ENCODE data around the gene ASAP3.

ASAP3 gene

DNA sequence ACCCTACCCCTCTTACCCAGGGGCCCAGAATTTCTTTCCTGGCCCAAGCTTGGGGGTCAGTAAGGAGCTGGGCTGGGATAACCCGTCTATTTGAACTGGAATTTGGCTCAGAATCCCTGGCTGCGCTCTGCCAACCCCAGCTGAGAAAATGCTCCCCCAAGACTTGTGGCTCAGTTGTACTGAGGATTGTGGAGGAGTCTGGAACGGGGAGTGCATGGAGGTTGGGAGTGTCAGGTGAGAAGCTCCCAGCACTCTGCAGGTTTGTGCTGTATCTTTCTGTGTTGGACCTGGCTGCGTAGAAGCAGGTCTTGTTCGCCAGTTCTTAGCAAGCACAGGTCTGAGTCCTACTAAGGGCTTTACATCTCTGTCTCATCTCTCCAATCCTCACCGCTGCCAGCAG lies 61.0 kb downstream of the ASAP3 start (continued):
- TF ChIP-seq, protein P1, sequence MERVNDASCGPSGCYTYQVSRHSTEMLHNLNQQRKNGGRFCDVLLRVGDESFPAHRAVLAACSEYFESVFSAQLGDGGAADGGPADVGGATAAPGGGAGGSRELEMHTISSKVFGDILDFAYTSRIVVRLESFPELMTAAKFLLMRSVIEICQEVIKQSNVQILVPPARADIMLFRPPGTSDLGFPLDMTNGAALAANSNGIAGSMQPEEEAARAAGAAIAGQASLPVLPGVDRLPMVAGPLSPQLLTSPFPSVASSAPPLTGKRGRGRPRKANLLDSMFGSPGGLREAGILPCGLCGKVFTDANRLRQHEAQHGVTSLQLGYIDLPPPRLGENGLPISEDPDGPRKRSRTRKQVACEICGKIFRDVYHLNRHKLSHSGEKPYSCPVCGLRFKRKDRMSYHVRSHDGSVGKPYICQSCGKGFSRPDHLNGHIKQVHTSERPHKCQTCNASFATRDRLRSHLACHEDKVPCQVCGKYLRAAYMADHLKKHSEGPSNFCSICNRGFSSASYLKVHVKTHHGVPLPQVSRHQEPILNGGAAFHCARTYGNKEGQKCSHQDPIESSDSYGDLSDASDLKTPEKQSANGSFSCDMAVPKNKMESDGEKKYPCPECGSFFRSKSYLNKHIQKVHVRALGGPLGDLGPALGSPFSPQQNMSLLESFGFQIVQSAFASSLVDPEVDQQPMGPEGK (CRISPR knock-in tag; IDR thresholded peaks at IDR 0.05; ENCODE audit: borderline replicate concordance), result no peak
- TF ChIP-seq PPARA (CRISPR knock-in tag; IDR thresholded peaks at IDR 0.05; ENCODE audit: borderline replicate concordance) (no peak), ESRRG (CRISPR knock-in tag; IDR thresholded peaks at IDR 0.05) (no peak)

DNA sequence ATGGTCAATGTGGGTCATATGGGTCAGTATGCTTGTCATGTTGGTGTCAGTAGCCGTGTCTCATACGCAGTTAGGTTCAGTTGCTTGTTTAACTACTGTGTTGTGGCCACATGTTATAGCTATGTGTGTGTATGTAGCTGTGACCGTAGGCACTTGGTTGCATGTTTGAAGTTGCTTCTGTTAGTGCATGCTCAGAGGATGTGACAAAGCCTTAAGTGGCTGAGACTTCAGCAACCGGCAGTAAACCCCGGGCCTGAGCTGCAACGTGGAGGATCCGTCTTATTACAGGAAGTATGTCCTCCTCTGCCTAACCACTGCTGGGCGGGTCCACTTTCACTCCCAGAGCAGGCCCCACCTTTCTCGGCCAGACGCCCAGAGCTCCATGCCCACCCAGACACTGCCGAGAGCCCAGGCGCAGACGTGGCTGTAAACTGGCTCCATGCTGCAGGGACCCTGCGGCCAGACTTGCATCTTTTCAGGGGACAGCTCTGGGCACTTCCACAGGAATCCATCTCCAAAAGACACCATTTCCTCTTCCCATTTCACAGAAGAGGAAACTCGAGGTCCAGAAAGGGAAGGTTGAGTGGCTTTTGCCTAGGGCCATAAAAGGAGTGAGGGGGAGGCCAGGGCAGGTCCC lies 61.6 kb downstream of the ASAP3 start:
- TF ChIP-seq ESRRG (CRISPR knock-in tag; IDR thresholded peaks at IDR 0.05) (no peak), PPARA (CRISPR knock-in tag; IDR thresholded peaks at IDR 0.05; ENCODE audit: borderline replicate concordance) (no peak), ZNF70 (CRISPR knock-in tag; IDR thresholded peaks at IDR 0.05) (no peak), SNAI2 (CRISPR knock-in tag; IDR thresholded peaks at IDR 0.05) (no peak), OSR1 (CRISPR knock-in tag; IDR thresholded peaks at IDR 0.05) (no peak), ZNF8 (CRISPR knock-in tag; IDR thresholded peaks at IDR 0.05) (no peak), ZC3H10 (CRISPR knock-in tag; IDR thresholded peaks at IDR 0.05) (no peak), ARNTL (CRISPR knock-in tag; IDR thresholded peaks at IDR 0.05; ENCODE audit: borderline replicate concordance, low read depth) (no peak), ZFP30 (CRISPR knock-in tag; IDR thresholded peaks at IDR 0.05) (no peak), TCF4 (CRISPR knock-in tag; IDR thresholded peaks at IDR 0.05; ENCODE audit: borderline replicate concordance) (no peak), ZFP3 (CRISPR knock-in tag; IDR thresholded peaks at IDR 0.05) (no peak), GLIS3 (CRISPR knock-in tag; IDR thresholded peaks at IDR 0.05) (no peak)
- TF ChIP-seq, protein P2, sequence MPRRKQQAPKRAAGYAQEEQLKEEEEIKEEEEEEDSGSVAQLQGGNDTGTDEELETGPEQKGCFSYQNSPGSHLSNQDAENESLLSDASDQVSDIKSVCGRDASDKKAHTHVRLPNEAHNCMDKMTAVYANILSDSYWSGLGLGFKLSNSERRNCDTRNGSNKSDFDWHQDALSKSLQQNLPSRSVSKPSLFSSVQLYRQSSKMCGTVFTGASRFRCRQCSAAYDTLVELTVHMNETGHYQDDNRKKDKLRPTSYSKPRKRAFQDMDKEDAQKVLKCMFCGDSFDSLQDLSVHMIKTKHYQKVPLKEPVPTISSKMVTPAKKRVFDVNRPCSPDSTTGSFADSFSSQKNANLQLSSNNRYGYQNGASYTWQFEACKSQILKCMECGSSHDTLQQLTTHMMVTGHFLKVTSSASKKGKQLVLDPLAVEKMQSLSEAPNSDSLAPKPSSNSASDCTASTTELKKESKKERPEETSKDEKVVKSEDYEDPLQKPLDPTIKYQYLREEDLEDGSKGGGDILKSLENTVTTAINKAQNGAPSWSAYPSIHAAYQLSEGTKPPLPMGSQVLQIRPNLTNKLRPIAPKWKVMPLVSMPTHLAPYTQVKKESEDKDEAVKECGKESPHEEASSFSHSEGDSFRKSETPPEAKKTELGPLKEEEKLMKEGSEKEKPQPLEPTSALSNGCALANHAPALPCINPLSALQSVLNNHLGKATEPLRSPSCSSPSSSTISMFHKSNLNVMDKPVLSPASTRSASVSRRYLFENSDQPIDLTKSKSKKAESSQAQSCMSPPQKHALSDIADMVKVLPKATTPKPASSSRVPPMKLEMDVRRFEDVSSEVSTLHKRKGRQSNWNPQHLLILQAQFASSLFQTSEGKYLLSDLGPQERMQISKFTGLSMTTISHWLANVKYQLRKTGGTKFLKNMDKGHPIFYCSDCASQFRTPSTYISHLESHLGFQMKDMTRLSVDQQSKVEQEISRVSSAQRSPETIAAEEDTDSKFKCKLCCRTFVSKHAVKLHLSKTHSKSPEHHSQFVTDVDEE (CRISPR knock-in tag; IDR thresholded peaks at IDR 0.05), result no peak
- TF ChIP-seq, protein P3, sequence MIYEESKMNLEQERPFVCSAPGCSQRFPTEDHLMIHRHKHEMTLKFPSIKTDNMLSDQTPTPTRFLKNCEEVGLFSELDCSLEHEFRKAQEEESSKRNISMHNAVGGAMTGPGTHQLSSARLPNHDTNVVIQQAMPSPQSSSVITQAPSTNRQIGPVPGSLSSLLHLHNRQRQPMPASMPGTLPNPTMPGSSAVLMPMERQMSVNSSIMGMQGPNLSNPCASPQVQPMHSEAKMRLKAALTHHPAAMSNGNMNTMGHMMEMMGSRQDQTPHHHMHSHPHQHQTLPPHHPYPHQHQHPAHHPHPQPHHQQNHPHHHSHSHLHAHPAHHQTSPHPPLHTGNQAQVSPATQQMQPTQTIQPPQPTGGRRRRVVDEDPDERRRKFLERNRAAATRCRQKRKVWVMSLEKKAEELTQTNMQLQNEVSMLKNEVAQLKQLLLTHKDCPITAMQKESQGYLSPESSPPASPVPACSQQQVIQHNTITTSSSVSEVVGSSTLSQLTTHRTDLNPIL (CRISPR knock-in tag; IDR thresholded peaks at IDR 0.05; ENCODE audit: low read depth), result no peak
- ATAC-seq, result peak; percentile 7; the same call in 1 of the 3 replicates

DNA sequence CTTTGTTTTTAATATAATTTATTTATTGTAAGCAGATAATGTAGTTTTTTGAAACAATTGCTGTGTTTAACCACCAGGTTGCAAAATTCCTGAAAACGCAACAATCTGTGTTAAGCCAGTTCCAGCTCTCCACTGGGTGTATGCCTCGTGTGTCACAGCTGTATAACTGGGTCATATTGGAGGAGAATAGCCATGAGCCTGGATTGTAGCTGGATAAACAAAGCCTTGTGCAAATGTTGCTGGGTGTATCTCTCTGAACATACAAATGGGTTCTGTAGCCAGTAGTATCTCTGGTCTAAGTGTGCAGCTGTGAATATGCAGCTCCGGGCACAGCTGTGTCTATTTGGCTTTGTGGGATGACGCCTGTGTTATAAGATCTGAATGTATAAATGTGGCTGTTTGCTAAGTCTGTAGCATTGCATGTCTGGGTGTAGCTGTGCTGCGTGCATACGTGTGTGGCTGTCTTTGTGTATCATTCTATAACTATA lies 62.2 kb downstream of the ASAP3 start:
- ATAC-seq, result no peak; the same call in 2 of the 3 replicates
- TF ChIP-seq RARB (CRISPR knock-in tag; IDR thresholded peaks at IDR 0.05) (no peak), ZNF8 (CRISPR knock-in tag; IDR thresholded peaks at IDR 0.05) (no peak), TOX (CRISPR knock-in tag; IDR thresholded peaks at IDR 0.05; ENCODE audit: borderline replicate concordance) (no peak), GLIS3 (CRISPR knock-in tag; IDR thresholded peaks at IDR 0.05) (no peak), TCF4 (CRISPR knock-in tag; IDR thresholded peaks at IDR 0.05; ENCODE audit: borderline replicate concordance) (no peak), CSDC2 (CRISPR knock-in tag; IDR thresholded peaks at IDR 0.05) (no peak), ZFP30 (CRISPR knock-in tag; IDR thresholded peaks at IDR 0.05) (no peak), ISL1 (CRISPR knock-in tag; IDR thresholded peaks at IDR 0.05) (no peak), ZFP3 (CRISPR knock-in tag; IDR thresholded peaks at IDR 0.05) (no peak), SNAI2 (CRISPR knock-in tag; IDR thresholded peaks at IDR 0.05) (no peak), ZNF565 (CRISPR knock-in tag; conservative IDR thresholded peaks at IDR 0.05; ENCODE audit: low read depth) (no peak), BACH2 (CRISPR knock-in tag; IDR thresholded peaks at IDR 0.05; ENCODE audit: borderline replicate concordance) (no peak)
- TF ChIP-seq, protein P4, sequence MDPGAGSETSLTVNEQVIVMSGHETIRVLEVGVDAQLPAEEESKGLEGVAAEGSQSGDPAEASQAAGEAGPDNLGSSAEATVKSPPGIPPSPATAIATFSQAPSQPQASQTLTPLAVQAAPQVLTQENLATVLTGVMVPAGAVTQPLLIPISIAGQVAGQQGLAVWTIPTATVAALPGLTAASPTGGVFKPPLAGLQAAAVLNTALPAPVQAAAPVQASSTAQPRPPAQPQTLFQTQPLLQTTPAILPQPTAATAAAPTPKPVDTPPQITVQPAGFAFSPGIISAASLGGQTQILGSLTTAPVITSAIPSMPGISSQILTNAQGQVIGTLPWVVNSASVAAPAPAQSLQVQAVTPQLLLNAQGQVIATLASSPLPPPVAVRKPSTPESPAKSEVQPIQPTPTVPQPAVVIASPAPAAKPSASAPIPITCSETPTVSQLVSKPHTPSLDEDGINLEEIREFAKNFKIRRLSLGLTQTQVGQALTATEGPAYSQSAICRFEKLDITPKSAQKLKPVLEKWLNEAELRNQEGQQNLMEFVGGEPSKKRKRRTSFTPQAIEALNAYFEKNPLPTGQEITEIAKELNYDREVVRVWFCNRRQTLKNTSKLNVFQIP (CRISPR knock-in tag; IDR thresholded peaks at IDR 0.05; ENCODE audit: borderline replicate concordance, low read depth), result no peak
- TF ChIP-seq, protein P2 (CRISPR knock-in tag; IDR thresholded peaks at IDR 0.05), result no peak
